SH-SY5Y (cell line): ENCODE results near the gene CDKN2C.

Experiments used
- GATA2 ChIP-seq: IDR thresholded peaks from 2 replicates; pipeline ENCODE4 v1.6.1; 2011; ENCODE audit warnings: mild to moderate bottlenecking, low read depth, low read length
- GATA3 ChIP-seq: IDR thresholded peaks from 2 replicates; pipeline ENCODE4 v1.6.1; 2011; ENCODE audit warnings: low read depth, mild to moderate bottlenecking, low read length, moderate library complexity

DNA sequence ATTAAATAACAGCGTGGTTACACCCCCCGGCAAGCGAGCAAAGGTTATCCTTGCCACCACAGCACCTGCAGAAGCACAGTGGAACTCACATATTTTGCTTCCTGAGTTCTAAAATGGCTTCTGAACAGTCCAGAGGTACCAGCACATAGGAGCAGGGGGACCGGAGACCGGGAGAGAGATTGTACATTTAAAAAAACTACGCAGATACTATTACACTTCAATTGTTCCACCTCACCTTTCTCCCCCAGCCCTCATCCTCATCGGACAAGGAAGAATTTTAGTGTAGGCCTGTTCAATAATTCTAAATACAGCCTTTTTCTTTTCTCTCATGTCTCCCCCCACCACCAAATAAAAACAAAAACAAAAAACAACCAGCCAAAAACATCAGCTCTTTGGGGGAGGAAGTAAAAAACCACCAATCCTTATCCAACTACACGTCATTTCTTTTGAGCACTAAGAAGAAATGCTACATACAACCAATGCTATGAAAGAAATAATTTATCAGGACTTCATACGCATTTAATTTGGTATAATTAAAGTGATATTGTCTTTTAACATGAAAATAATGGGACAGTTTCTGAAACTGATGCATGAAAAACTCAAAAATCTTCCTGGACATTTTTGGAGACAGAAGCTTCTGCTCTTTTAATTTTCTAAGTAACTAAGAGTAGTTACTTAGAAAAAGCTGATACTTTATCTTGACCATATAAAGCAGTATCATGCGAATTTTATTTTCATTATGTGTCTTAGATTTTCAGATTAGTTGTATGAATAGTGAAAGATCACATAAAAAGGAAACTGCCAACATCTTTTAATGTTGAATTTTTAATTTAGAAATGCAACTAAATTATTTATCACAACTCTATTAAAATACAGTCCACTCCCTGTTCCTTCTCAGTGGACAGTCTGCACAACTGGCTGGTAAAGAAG lies 9.1 kb downstream of the CDKN2C start:
- TF ChIP-seq GATA3 (no peak), GATA2 (no peak)
